ENCODE measurements around the gene DENND5A. TPM values are rescaled to one million over a fixed set of nuclear protein-coding genes. Genes with fewer than 3 reads are reported as not detected.
"Not testable (repeated sequence)": the region's sequence is repeated elsewhere in the genome, so short reads cannot be mapped to it uniquely, and the experiment has no call there.

The DENND5A gene
- total and polyA plus RNA-seq, 3 donors from 2014 or later = 51.2 to 88.8 (median 73.6) TPM

DNA sequence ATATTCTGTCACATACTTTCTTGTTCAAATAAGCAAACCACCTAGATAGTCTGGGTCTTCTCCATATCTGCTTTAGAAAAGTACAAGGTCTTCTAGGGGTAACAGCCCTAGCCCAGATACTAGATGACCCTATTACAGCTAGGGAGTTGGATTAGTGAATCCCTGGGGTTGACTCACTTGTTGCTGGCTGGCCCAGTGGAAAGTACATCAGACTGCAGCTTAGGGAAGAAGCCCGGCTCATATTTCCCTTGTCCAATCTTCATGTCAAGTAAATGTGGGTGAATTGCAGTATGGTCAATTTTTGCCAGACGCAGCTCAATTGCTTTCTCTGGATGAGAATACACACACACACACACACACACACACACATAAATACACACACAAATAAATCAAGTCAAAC lies 94.7 kb downstream of the DENND5A start:
- Histone ChIP-seq H3K36me3 (ENCODE audit: low read depth, missing control alignments) (no peaks in the 10 kb centered on the region), H3K4me3 (no peak overlapping the region), H3K4me1 (no peaks in the 10 kb centered on the region), H3K27ac (no peak overlapping the region), H3K9me3 (no peaks in the 10 kb centered on the region), H3K27me3 (no peaks in the 10 kb centered on the region)
- no peak for DNase-seq
- intact Hi-C loops (cut with DNase I; ENCODE audit: low total_unique reads) = no loop called here
- TF ChIP-seq, protein P1, sequence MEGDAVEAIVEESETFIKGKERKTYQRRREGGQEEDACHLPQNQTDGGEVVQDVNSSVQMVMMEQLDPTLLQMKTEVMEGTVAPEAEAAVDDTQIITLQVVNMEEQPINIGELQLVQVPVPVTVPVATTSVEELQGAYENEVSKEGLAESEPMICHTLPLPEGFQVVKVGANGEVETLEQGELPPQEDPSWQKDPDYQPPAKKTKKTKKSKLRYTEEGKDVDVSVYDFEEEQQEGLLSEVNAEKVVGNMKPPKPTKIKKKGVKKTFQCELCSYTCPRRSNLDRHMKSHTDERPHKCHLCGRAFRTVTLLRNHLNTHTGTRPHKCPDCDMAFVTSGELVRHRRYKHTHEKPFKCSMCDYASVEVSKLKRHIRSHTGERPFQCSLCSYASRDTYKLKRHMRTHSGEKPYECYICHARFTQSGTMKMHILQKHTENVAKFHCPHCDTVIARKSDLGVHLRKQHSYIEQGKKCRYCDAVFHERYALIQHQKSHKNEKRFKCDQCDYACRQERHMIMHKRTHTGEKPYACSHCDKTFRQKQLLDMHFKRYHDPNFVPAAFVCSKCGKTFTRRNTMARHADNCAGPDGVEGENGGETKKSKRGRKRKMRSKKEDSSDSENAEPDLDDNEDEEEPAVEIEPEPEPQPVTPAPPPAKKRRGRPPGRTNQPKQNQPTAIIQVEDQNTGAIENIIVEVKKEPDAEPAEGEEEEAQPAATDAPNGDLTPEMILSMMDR (IDR thresholded peaks at IDR 0.05) = no peak
- no peak for TF ChIP-seq POLR2A (IDR thresholded peaks at IDR 0.05)
- 70 to 74% methylated on average over 2 of the region's 2 CpGs for WGBS, 2 donors

DNA sequence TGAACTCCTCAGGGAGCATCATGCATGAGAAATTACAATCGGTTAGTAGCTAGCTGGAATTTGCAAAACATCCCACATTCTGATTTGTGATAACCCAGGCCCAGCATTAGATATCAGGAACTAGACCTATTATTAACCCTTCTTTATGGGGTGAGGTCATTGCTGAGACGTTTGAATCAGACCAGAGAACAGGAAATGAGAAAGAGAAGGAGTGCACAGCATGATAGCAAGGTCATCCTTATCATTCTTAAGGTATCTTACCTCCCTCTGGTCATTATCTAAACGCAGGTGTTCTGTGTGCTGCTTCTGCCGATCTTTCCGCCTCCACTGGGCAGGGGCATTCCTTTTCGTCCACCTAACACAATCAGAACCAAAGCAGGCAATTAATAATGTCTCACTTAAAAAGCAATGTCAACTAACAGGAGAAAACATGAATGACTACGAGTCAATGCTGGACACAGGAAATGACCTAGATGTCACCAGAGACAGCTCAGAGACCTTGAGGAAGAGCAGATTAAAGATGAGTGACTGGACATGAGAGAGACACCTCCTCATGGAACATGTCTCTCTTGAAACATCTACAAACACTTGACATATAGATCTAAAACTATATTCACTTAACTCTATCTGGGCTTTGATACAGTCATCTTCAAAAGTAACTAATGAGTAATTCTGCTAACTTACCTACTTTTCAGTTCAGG lies 95.4 kb downstream of the DENND5A start:
- 49 to 62% methylated on average over 7 of the region's 7 CpGs for WGBS, 2 donors

DNA sequence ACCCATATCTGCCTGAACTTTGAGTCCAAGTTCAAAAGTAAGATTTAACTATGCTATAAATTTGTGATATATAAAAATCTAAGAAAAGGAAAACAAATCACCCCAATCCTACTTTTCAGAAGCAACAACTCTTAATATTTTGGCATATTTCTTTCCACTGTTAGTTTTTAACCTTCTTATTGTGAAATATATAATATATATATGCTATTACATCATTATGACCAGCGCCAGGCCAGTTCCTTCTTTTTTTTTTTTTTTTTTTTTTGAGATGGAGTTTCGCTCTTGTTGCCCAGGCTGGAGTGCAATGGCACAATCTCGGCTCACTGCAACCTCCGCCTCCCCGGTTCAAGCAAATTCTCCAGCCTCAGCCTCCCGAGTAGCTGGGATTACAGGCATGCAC lies 103.2 kb downstream of the DENND5A start:
- intact Hi-C loops (cut with DNase I; ENCODE audit: low total_unique reads); H3K4me1 ChIP-seq; H3K27ac ChIP-seq; H3K27me3 ChIP-seq; H3K4me3 ChIP-seq; DNase-seq; H3K9me3 ChIP-seq; H3K36me3 ChIP-seq (ENCODE audit: low read depth, missing control alignments): not testable (repeated sequence)
- 89 to 90% methylated on average over 6 of the region's 6 CpGs for WGBS, 2 donors

More for the DNA sequence above, 95.4 kb downstream of the DENND5A start:
- intact Hi-C loops (cut with DNase I; ENCODE audit: low total_unique reads) = no loop called here
- Histone ChIP-seq H3K27ac (no peak overlapping the region), H3K27me3 (no peaks in the 10 kb centered on the region), H3K36me3 (ENCODE audit: low read depth, missing control alignments) (no peaks in the 10 kb centered on the region), H3K4me1 (no peaks in the 10 kb centered on the region), H3K9me3 (no peaks in the 10 kb centered on the region), H3K4me3 (no peak overlapping the region)
- DNase-seq = no peak
- TF ChIP-seq POLR2A (IDR thresholded peaks at IDR 0.05) = no peak
- TF ChIP-seq, protein P1 (IDR thresholded peaks at IDR 0.05) = no peak

DNA sequence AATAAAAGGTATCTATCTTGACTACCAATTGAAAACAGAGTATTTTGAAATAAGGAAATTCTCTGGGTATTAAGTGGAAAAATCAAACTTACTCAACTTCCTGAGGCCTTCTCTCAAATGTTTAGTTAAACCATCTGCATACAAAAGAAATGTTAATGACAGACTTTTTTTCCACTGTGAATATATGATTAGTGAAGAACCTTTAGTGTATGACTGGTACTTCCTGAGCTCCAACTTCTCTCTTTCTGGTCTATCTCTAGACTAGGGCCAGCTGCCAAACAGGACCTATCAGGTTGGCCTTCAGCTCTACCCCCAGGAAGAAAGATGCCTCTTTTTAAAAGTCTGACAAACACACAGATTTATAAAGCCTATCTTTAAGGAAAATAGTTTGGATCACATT lies 105.0 kb downstream of the DENND5A start:
- Histone ChIP-seq H3K4me3 (no peak overlapping the region), H3K36me3 (ENCODE audit: low read depth, missing control alignments) (no peaks in the 10 kb centered on the region), H3K27me3 (no peaks in the 10 kb centered on the region), H3K9me3 (no peaks in the 10 kb centered on the region), H3K27ac (no peak overlapping the region), H3K4me1 (no peaks in the 10 kb centered on the region)
- intact Hi-C loops (cut with DNase I; ENCODE audit: low total_unique reads) = no loop called here
- TF ChIP-seq, protein P1 (IDR thresholded peaks at IDR 0.05) = no peak
- no peak for TF ChIP-seq POLR2A (IDR thresholded peaks at IDR 0.05)
- no peak for DNase-seq

DNA sequence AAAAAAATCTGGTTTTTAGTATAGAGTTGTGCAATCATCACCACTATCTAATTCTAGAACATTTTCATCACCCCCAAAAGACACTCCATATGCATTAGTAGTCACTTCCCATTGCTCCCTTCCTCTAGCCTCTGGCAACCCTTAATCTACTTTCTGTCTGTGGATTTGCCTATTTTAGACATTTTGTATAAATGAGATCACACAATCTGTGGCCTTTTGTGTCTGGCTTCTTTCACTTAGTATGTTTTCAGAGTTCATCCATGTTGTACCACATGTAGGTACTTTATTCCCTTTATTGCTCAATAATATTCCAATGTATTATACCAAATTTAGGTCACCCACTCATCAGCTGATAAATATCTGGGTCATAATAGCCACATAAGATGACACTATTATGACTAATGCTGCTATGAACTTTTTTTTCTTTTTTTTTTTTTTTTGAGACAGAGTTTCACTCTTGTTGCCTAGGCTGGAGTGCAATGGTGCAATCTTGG lies 106.2 kb downstream of the DENND5A start:
- DNase-seq = no peak
- Histone ChIP-seq H3K9me3 (no peaks in the 10 kb centered on the region), H3K36me3 (ENCODE audit: low read depth, missing control alignments) (no peaks in the 10 kb centered on the region), H3K27ac (no peak overlapping the region), H3K27me3 (no peaks in the 10 kb centered on the region), H3K4me1 (no peaks in the 10 kb centered on the region), H3K4me3 (no peak overlapping the region)
- TF ChIP-seq, protein P1 (IDR thresholded peaks at IDR 0.05) = no peak
- no peak for TF ChIP-seq POLR2A (IDR thresholded peaks at IDR 0.05)
- intact Hi-C loops (cut with DNase I; ENCODE audit: low total_unique reads) = no loop called here
